Right lobe of liver (tissue), 6 donors: ENCODE results near the gene MPL. TPM values are rescaled to one million over a fixed set of nuclear protein-coding genes. Genes with fewer than 3 reads are reported as not detected.
A peak's percentile ranks its signal among the peaks of the same experiment; 100 is the strongest.

ENCODE experiments used
- ATAC-seq, 4 donors: fragments of 200-7000 bp; cut with Tn5 transposase; one replicate each; pipeline ENCODE4 v1.9.1; 2020; ENCODE audit warnings: mild to moderate bottlenecking in 4 of 4, moderate library complexity in 4 of 4
- DNase-seq, 3 donors: peaks; one replicate each; pipeline ENCODE4 v3.0.0-alpha.2; 2020
- H3K27ac ChIP-seq, 3 donors: fragments of 200-600 bp; one replicate each; pipeline ENCODE4 v1.8.0; 2022
- H3K27me3 ChIP-seq, 2 donors: fragments of 200-600 bp; one replicate each; pipeline ENCODE4 v1.8.0; 2022
- H3K36me3 ChIP-seq, 4 donors: fragments of 200-600 bp; sonication (generic) in 1 of 4; one replicate each; pipeline versions ENCODE4 v1.5.1 to v1.8.0; 2017 to 2022; ENCODE audit warnings: control low read depth in 1 of 4
- H3K4me1 ChIP-seq, 4 donors: fragments of 200-600 bp; sonication (generic) in 1 of 4; one replicate each; pipeline versions ENCODE4 v1.5.1 to v1.8.0; 2017 to 2022; ENCODE audit warnings: control low read depth in 1 of 4
- H3K4me3 ChIP-seq, 3 donors: fragments of 200-600 bp; one replicate each; pipeline ENCODE4 v1.8.0; 2022
- H3K9me3 ChIP-seq, 4 donors: fragments of 200-600 bp; sonication (generic) in 1 of 4; one replicate each; pipeline versions ENCODE4 v1.5.1 to v1.8.0; 2017 to 2022; ENCODE audit warnings: control low read depth in 1 of 4
- POLR2A ChIP-seq: fragments of 450-650 bp; IDR thresholded peaks from one replicate; pipeline ENCODE4 v1.6.1; 2017; ENCODE audit warnings: antibody characterized with exemption, mild to moderate bottlenecking
- WGBS: methylation state at CpG from one replicate; pipeline ENCODE4 v1.1.6; 2018; ENCODE audit warnings: low coverage, low lambda C conversion rate; ENCODE audit not compliant: insufficient coverage; ENCODE audit errors: missing lambda C conversion rate; 5-methylcytosine and 5-hydroxymethylcytosine counted together
- intact Hi-C, 2 donors: fragments of 100-400 bp; cut with DNase I; formaldehyde crosslinking; loops; one replicate each; pipeline versions ENCODE4 v1.11.2 to v1.14.1; 2022
- total RNA-seq, 6 experiments: library from RNA; depleted of rRNA in 2 of 6; stranded (reverse); fragments of >200 nt in 2 of 6; fragmentation: NEBNext Ultra II Directional in 3 of 6; extraction: Animal tissue kit (Norgen Biotek cat#: 25700) in 3 of 6; gene quantifications; one replicate each; pipeline versions ENCODE4 v1.1.0 to v1.2.4, GENCODE V29; 2016 to 2023
- TF ChIP-seq, protein P1 (sequence below), 4 donors: fragments of 200-600 bp in 3 of 4; fragments of 450-650 bp in 1 of 4; IDR thresholded peaks; one replicate each; pipeline versions ENCODE4 v1.5.1 to v1.8.0; 2016 to 2022; ENCODE audit warnings: antibody characterized with exemption in 4 of 4, mild to moderate bottlenecking in 2 of 4
- donor health status: DM: no; HTN: yes; CAD: no.
- donor health status: DM: no; HTN: no; CAD: no.
- donor health status: DM: no; HTN: no; CAD: no.
- donor health status: DM: no; HTN: yes; CAD: no.
- donor health status: DM: no; HTN: yes; CAD: no.

The MPL gene
- total RNA-seq, 6 experiments from 2014 or later: 0.59 TPM; not detected in 5

DNA sequence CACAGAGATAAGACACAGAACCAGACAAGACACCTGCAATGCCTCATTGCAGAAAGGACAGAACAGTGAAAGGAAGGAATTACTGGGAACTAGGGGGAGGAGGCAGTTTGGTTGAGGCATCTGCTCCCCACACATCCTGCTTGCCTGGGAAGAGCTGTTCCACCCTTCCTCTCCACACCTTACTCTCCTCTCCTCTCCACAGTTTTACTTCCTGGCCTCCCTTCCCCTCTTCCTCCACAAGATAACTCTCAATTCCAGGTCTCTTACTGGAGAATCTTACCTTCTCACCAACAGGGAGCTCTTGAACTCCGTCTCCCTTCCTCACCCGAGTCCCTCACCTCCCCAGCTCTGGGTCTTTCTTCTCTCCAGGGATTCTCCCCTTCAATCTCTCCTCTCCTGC, 28.1 kb downstream of the MPL start:
- intact Hi-C loops: no loop called here
- Histone ChIP-seq H3K36me3 (peaks cover 0 to 34% (median 11%) of the 10 kb centered on the region in 4 donors), H3K4me3 (no peak overlapping the region), H3K27me3 (no peaks in the 10 kb centered on the region), H3K4me1 (peaks cover 0 to 16% (median 7%) of the 10 kb centered on the region in 4 donors), H3K9me3 (no peaks in the 10 kb centered on the region), H3K27ac (no peak overlapping the region)
- DNase-seq (no peak), ATAC-seq (no peak)
- no peak for TF ChIP-seq POLR2A
- TF ChIP-seq, protein P1, sequence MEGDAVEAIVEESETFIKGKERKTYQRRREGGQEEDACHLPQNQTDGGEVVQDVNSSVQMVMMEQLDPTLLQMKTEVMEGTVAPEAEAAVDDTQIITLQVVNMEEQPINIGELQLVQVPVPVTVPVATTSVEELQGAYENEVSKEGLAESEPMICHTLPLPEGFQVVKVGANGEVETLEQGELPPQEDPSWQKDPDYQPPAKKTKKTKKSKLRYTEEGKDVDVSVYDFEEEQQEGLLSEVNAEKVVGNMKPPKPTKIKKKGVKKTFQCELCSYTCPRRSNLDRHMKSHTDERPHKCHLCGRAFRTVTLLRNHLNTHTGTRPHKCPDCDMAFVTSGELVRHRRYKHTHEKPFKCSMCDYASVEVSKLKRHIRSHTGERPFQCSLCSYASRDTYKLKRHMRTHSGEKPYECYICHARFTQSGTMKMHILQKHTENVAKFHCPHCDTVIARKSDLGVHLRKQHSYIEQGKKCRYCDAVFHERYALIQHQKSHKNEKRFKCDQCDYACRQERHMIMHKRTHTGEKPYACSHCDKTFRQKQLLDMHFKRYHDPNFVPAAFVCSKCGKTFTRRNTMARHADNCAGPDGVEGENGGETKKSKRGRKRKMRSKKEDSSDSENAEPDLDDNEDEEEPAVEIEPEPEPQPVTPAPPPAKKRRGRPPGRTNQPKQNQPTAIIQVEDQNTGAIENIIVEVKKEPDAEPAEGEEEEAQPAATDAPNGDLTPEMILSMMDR (IDR thresholded peaks at IDR 0.05): no peak
- WGBS: 87% methylated on average over 2 of the region's 2 CpGs

DNA sequence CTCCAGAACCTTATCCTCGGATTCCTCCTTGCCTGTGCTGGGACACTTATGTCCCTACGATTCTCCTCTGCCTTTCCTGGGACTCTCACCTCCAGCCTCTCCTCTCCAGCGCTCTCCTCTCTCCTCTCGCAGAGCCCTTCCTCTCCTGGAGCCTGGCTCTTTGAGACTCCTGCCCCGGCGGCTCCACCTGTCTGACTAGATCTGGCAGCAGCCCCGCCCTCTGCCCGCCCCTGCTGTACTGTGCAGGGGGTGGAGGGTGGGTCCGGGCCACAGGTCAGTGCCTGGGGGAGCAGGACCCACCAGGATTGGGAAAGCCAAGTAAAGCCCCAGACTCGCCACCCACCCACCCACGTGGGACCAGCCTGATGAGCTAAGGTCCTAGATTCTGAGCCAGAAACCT, 28.6 kb downstream of the MPL start:
- Histone ChIP-seq H3K36me3 (peaks cover 0 to 34% (median 11%) of the 10 kb centered on the region in 4 donors), H3K4me3 (no peak overlapping the region), H3K9me3 (no peaks in the 10 kb centered on the region), H3K27me3 (no peaks in the 10 kb centered on the region), H3K27ac (peak overlapping the region in 1 of 3 donors; percentile 90), H3K4me1 (peaks cover 0 to 16% (median 7%) of the 10 kb centered on the region in 4 donors)
- 83% methylated on average over 8 of the region's 11 CpGs for WGBS
- DNase-seq: peak in 1 of 3 donors; percentile 45
- ATAC-seq: no peak
- intact Hi-C loops: no loop called here
- no peak for TF ChIP-seq POLR2A
- TF ChIP-seq, protein P1 (IDR thresholded peaks at IDR 0.05): no peak

DNA sequence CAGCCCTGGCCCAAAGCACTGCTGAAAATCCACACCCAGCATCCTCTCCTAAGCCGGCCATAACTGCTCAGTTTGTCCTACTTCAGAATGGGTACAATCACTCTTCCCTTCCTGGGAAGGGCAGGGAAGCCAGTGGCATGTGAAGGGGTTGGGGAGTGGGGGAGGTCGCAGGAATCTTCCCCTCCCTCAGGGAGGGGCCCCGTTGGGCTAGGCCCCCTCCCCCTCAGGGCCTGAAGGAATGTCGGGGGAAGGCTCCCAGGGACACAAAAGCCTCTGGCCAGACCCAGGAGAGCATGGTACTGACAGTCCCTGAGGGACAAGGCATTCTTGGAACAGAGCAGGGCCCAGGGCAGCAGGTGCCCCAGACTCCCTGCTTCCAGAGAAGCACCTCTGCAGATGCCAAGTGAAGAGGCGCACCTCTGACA, 29.0 kb downstream of the MPL start:
- DNase-seq: no peak
- peak overlapping the region; percentile 70 to 87 (median 71) for H3K4me3 ChIP-seq
- no peaks in the 10 kb centered on the region for H3K9me3 ChIP-seq
- TF ChIP-seq, protein P1 (IDR thresholded peaks at IDR 0.05): no peak
- no peak for TF ChIP-seq POLR2A
- WGBS: 29% methylated on average over 5 of the region's 5 CpGs
- H3K27ac ChIP-seq: peak overlapping the region in 2 of 3 donors; percentile 80 to 90
- no peaks in the 10 kb centered on the region for H3K27me3 ChIP-seq
- intact Hi-C loops: no loop called here
- peaks cover 0 to 34% (median 11%) of the 10 kb centered on the region in 4 donors for H3K36me3 ChIP-seq
- H3K4me1 ChIP-seq: peaks cover 0 to 16% (median 7%) of the 10 kb centered on the region in 4 donors
- no peak for ATAC-seq

DNA sequence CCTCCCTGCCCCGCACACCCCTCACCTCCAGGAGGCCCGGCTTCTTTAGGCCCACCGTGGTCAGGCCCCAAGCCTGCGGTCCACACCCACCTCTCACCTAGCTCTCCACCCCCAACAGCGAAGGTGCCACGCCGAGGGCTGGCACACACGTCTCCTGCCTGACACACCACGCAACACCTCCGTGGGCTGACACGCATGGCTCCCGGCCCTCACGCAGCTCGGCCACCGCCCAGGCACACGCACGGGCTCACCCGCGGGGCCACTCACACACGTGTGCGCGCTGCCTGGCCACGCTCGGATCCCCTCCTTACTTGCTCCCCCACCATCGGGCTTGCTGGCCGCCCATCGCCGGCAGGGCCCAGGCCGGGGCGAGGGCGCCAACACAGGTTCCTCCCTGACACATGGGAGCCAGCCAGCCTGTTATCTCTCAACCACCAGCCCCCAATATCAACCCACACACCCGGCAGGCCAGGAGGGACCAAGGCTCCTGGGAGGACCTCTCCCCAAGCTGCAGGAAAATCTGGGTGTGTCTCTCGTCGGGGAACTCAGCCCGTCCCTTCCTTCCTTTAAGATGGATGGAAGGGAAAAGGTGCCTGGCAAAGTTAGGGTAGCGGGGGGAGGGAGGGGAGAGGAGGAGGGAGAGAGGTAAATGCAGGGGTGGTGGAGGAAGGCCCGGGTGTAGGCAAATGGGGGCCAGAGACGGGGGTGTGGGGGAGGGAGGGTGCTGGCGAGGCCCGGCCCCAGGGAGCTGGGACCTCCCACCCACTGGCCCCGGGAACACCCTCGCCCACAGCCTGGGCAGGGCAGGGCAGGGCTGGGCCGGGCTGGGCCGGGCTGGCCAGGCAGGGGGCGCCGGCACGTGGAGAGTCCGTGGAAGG, 29.6 kb downstream of the MPL start:
- ATAC-seq (peak; percentile 58 to 73 (median 68)), DNase-seq (peak in 2 of 3 donors; percentile 43 to 66)
- Histone ChIP-seq H3K4me3 (peak overlapping the region; percentile 70 to 87 (median 71)), H3K27me3 (no peaks in the 10 kb centered on the region), H3K27ac (peak overlapping the region; percentile 67 to 90 (median 80)), H3K9me3 (no peaks in the 10 kb centered on the region), H3K36me3 (peaks cover 0 to 28% (median 11%) of the 10 kb centered on the region in 4 donors), H3K4me1 (peaks cover 0 to 16% (median 7%) of the 10 kb centered on the region in 4 donors)
- intact Hi-C loops: no loop called here
- TF ChIP-seq, protein P1 (IDR thresholded peaks at IDR 0.05): peak in 1 of 4 donors; percentile 3
- no peak for TF ChIP-seq POLR2A
- WGBS: 0% methylated on average over 11 of the region's 48 CpGs
